Activated naive CD4-positive, alpha-beta T cell treated with anti-CD3 and anti-CD28 coated beads, Interleukin-2, amount 50 U/mL, for 72 hours (primary cell): ENCODE results near the gene ELN. TPM values are rescaled to one million over a fixed set of nuclear protein-coding genes. Genes with fewer than 3 reads are reported as not detected.
"Not testable (repeated sequence)": the region's sequence is repeated elsewhere in the genome, so short reads cannot be mapped to it uniquely, and the experiment has no call there.

Experiments
- ATAC-seq, 2 donors: fragments of 150-1000 bp; cut with Tn5 transposase; 2 replicates each; pipeline ENCODE4 v1.10.0; 2021; ENCODE audit warnings: mild to moderate bottlenecking in 2 of 2, moderate library complexity in 2 of 2
- DNase-seq, 2 donors: peaks; one replicate each; pipeline ENCODE4 v3.0.0; 2021 to 2022; ENCODE audit warnings: low spot score in 2 of 2
- H3K27ac Mint-ChIP-seq, 2 donors: one replicate each; pipeline ENCODE4 v1.8.0; 2022; ENCODE audit warnings: mild to moderate bottlenecking in 2 of 2, mixed read lengths in 2 of 2
- H3K36me3 Mint-ChIP-seq, 2 donors: one replicate each; pipeline ENCODE4 v1.8.0; 2022; ENCODE audit warnings: mixed read lengths in 2 of 2
- H3K9me3 Mint-ChIP-seq, 2 donors: one replicate each; pipeline ENCODE4 v1.8.0; 2022; ENCODE audit warnings: mixed read lengths in 2 of 2
- total RNA-seq, 2 donors: library from RNA; stranded (reverse); gene quantifications; one replicate each; pipeline ENCODE4 v1.2.3, GENCODE V29; 2022

The ELN gene
- total RNA-seq = not detected

DNA sequence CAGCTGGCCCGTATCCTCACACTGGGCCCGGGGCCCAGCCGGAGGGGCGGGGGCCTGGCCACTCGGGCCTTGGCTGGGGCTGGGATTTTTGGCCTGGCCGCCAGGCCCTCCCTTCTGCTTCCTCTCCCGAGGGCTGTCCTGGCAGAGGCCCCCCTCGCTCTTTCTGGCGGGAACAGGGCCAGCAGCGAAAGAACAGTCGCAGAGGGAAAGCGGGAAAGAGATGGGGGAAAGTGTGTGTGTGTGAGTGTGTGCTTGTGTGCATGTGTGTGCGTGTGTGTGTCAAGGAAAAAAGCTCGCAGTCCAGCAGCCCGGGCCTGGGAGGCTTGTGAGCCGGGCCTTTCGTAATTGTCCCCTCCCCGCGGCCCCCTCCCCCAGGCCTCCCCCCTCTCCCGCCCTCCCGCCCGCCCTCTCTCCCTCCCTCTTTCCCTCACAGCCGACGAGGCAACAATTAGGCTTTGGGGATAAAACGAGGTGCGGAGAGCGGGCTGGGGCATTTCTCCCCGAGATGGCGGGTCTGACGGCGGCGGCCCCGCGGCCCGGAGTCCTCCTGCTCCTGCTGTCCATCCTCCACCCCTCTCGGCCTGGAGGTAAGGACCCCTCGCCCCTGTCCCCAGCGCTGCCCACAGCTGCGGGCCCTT is at the start of gene ELN:
Gene ELN, plus strand, starts transcription at position 491 of the 638 bp plus-strand sequence. Its CDS starts 15 bp downstream, at position 506.
- Mint-ChIP-seq H3K36me3 (no peaks in the 10 kb centered on the region), H3K27ac (no peak within 1 kb of the TSS), H3K9me3 (no peaks in the 10 kb centered on the region)
- no peak for ATAC-seq
- DNase-seq = no peak

DNA sequence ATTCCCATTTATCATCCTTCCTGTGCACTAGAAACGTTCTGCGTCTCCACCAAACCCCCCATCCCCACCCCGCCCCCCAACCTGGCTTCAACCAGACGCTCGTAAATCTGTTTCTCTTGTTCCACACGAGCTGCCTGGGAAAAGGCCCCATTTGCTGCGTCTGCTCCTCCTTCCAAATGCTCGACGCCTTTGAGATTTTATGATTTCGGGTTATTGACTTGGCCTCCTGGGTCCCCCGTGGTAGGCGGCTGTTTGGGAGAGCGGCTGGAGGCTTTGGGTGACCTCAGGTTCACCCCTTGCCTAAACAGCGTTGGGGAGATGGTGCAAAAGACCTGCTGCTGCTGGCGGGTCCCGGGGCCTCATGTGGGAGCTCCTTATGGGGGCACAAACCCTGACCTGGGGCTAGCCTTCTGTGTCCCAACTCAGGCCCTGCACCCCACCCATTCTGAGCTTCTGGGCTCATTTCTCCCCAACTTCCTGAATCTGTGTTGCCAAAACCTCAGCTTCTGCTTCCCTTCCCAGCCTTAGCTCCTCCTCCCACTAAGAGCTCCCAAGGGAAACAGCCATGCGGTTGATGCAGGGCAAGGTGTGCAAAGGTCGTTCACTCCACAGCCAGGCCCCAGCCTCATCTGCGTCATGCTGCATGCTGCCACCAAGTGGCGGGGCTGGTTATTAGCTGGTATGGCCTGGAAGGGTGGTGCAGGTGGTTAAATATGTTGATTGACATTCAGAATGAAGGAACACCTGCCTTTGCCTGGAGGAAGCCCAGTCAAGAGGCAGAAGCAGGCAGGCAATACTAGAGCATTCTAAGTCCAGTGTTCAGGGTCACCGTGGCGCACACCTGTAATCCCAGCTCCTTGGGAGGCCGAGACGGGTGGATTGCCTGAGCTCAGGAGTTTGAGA is 49.1 kb upstream of the ELN start:
- Mint-ChIP-seq H3K27ac (no peak overlapping the region), H3K36me3 (no peaks in the 10 kb centered on the region), H3K9me3 (no peaks in the 10 kb centered on the region)
- ATAC-seq (no peak), DNase-seq (peak in 1 of 2 donors; percentile 17)

DNA sequence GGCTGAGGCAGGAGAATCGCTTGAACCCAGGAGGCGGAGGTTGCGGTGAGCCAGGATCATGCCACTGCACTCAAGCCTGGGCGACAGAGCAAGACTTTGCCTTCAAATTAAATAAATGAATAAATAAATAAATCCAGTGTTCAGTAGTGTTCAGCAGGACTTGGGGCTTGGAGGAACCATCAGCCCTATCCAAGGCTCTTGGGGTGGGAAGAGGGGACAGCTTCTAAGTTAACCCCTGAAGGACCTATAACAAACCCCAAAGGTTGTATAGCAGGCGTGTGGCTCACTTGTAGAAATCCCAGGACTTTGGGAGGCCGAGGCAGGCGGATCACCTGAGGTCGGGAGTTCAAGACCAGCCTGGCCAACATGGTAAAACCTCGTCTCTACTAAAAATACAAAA is 48.3 kb upstream of the ELN start:
- not testable (repeated sequence) for H3K36me3 Mint-ChIP-seq, ATAC-seq, H3K27ac Mint-ChIP-seq, DNase-seq, H3K9me3 Mint-ChIP-seq

DNA sequence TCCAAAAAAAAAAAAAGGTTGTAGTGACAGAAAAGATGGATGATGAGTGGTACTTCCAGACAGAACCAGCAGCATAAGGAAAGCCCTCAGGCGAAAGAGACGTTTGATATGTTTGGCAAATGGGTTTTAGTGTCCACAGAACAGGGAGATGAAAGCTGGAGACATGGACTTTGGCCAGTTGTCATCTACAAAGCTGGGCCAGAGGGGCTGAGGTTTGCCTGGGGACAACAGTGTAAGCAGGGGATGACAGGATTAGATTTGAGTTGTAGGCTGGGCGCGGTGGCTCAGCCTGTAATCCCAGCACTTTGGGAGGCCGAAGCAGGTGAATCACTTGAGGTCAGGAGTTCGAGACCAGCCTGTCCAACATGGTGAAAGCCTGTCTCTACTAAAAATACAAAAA is 47.8 kb upstream of the ELN start:
- ATAC-seq (no peak), DNase-seq (no peak)
- Mint-ChIP-seq H3K36me3 (no peaks in the 10 kb centered on the region), H3K27ac (no peak overlapping the region), H3K9me3 (no peaks in the 10 kb centered on the region)

DNA sequence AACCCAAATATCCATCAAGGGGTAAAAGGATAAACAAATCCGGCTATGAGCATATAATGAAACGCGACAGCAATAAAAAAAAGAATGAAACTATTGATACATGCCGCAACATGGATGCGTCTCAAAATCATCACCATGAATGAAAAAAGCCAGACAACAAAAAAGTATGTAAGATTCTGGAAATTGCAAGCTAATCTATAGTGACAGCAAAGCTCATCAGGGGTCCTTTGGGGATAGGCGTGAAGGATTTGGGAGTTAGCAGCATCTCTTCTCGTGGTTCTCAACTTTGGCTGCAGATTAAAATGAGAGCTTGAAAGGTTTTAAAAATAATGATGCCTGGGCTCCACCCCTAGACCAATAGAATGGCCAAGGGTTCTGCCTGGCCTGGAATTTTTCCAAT is 46.0 kb upstream of the ELN start:
- Mint-ChIP-seq H3K9me3 (no peaks in the 10 kb centered on the region), H3K27ac (no peak overlapping the region), H3K36me3 (no peaks in the 10 kb centered on the region)
- ATAC-seq (no peak), DNase-seq (no peak)

DNA sequence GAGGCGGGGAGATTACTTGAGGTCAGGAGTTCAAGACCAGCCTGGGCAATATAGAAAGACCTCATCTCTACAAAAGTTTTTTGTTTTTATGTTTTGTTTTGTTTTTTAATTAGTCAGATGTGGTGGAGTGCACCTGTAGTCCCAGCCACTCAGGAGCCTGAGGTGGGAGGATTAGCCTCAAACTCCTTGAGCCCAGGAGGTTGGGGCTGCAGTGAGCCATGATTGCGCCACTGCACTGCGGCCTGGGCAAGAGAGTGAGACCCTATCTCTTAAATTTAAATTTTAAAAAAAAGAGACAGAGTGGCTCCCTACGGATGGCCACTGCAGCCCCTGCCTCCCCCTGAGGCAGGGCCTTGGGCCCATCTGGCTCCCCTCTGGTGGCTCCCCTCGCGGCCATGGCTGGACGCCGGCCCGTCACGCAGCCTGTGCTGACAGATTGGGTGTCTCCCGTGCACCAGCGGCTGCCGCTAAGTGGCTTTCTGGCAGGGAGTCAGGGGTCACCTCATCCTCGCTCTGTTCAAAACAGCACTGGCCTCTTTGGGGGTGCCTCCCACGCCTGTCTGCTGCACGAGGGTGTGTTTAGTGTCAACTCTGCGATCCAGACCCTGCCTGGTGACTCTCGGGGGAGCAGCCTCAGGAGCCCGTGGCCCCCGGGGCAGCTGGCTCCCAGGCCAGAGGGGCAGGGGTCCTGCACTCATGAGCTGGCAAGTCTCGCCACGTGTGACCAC is 44.4 kb upstream of the ELN start:
- no peaks in the 10 kb centered on the region for H3K9me3 Mint-ChIP-seq
- DNase-seq (no peak), ATAC-seq (no peak)
- H3K36me3 Mint-ChIP-seq = no peaks in the 10 kb centered on the region
- no peak overlapping the region for H3K27ac Mint-ChIP-seq

DNA sequence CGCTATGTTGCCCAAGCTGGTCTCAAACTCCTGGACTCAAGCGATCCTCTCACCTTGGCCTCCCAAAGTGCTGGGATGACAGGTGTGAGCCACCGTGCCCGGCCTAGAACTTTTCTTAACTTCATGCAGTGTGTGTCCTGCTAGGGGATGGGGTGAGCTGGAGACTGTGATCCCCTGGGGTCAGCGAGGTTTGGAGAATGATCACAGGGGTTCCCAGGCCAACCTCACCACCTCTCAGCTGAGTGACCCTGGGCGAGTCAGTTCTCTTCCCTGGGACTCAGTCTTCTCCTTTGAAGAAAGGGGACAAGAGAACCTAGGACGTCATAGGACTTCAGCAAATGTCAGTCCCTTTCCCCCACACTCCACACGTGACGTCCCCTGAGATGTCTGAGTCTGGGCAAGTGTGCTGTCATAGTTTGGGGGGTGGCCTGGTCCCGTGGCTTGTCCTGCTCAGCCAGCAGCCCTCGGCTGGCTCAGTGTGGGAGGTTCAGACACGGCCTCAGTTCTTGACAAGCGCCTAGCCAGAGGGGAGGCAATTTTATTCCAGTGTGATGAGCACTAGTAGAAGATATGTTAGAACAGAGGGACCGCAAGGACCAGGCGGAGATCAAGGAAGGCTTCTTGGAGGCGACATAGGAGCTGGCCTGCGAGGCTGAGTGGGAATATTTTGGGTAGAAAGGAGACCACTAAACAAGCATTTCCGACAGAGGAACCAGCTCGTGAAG is 43.3 kb upstream of the ELN start:
- no peak for ATAC-seq
- DNase-seq = no peak
- no peak overlapping the region for H3K27ac Mint-ChIP-seq
- no peaks in the 10 kb centered on the region for H3K36me3 Mint-ChIP-seq
- H3K9me3 Mint-ChIP-seq = no peaks in the 10 kb centered on the region

DNA sequence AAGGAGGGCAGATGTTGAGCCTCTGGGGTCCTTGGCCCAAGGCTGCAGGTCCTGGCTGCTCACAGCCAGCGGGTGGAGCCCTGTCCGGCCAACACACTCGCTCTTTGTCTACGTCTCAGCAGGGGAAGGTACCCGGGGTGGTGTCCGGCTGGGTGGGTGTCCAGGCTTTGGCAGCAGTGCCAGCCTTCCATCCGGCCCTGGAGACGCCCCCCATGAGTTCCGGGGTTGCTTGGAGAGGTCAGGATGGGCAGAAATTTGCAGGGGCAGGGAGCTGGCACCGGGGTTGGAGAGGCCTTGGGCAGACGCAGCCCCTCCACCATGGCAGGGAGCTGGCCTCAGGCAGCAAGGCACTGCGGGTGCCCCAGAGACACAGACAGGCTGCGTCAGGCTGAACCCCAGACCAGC is 42.2 kb upstream of the ELN start:
- DNase-seq (no peak), ATAC-seq (no peak)
- Mint-ChIP-seq H3K36me3 (no peaks in the 10 kb centered on the region), H3K27ac (no peak overlapping the region), H3K9me3 (no peaks in the 10 kb centered on the region)

DNA sequence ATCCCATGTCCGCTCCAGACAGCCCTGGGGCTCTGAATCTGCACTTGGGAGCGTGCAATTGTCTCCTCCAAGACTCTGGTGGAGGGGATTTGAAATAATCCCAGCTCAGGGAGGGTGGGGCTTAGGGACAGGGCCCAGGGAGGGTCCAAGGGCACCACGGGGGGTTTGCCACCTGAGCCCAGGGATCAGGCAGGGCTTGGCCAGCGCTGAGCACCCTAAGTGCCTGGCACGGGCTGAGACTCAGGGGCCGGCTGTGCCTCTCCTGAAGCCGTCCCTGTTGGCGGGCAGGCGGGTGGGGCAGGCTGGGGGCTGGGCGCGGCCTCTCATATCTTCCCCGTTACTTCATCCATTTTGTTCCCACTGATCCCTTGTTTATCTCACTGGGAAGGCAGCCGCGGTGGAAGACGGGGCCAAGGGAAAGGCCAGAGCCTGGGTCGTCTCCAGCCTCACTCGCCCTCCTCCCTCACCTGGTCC is 41.8 kb upstream of the ELN start:
- H3K9me3 Mint-ChIP-seq = no peaks in the 10 kb centered on the region
- ATAC-seq (no peak), DNase-seq (no peak)
- no peak overlapping the region for H3K27ac Mint-ChIP-seq
- H3K36me3 Mint-ChIP-seq = no peaks in the 10 kb centered on the region

DNA sequence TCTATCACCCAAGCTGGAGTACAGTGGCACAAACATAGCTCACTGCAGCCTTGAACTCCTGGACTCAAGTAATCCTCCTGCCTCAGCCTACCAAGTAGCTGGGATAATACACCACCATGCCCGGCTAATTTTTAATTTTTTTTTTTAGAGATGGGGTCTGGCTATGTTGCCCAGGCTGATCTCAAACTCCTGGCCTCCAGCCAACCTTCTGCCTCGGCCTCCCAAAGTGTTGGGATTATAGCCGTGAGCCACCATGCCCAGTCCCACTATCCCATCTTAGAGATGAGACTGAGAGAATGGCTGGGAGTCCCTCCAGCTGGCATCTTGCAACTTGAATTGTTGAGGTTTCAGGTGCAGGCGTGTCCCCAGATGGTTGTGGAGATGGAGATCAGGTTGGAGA is 40.7 kb upstream of the ELN start:
- no peaks in the 10 kb centered on the region for H3K36me3 Mint-ChIP-seq
- no peak for DNase-seq
- no peak overlapping the region for H3K27ac Mint-ChIP-seq
- H3K9me3 Mint-ChIP-seq = no peaks in the 10 kb centered on the region
- no peak for ATAC-seq

DNA sequence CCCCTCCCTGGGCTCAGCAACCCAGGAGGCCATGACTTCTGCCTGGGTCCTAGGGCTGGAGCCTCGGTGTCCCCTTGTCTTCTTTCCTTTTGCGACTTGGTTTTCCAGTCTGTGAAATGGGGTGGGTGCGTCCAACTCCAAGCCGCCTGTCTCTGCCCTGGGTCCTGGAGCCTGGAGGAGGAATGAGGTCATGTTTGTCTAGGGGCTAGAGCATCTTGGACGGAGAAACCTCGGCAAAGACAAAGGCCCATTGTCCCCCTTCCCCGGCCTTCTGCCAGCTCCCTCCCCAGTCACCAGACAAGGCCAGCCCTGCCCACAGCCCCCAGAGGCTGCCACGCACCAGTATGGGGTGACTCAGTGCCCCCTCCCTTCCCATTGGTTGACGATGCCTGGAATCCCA is 39.8 kb upstream of the ELN start:
- ATAC-seq (no peak), DNase-seq (no peak)
- H3K27ac Mint-ChIP-seq = no peak overlapping the region
- no peaks in the 10 kb centered on the region for H3K36me3 Mint-ChIP-seq
- H3K9me3 Mint-ChIP-seq = no peaks in the 10 kb centered on the region

DNA sequence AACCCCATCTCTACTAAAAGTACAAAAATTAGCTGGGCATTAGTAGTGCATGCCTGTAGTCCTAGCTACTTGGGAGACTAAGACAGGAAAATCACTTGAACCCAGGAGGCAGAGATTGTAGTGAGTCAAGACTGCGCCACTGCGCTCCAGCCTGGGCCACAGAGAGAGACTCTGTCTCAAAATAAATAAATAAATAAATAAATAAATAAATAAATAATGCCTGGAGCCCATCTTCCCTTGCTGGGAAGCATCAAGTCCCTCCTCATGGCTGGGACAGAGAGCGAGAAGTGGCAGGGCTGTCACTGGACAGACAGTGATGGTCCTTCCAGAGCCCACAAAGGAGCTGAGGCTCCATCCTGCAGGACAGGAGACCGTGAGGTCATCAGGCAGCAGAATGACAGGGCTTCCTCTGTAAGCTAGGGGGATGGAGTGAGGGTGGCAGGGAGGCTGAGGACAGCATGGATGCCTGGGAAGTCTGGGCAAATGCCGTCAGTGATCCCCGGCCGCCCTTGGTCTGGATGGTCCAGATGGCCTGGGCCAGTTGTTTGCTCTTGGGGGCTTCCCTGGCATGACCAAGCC is 36.4 kb upstream of the ELN start:
- H3K27ac Mint-ChIP-seq = no peak overlapping the region
- H3K9me3 Mint-ChIP-seq = peaks cover 8 to 16% of the 10 kb centered on the region in 2 donors
- ATAC-seq (no peak), DNase-seq (no peak)
- H3K36me3 Mint-ChIP-seq = peaks cover 0 to 14% of the 10 kb centered on the region in 2 donors

DNA sequence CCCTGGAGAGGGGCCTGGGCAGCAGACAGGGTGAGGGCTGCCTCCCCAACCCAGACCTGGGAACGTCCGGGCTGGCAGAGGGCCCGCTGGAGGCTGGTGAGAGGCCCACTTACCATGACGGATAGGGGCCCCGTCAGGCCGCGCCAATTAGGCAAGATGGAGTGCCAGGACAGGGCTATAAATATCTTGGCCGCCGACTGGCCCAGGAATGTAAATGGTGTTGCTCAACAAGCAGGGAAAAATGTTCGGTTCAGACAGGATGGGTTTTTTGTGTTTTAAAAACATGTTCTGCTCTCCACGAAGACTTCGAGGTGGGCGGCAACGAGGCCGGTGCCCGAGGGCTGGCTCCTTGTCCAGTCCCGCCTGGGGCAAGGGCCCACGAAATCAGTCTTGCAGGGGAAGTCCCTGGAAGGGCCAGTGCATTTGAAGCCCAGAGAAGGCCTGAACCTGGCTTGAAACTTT is 35.8 kb upstream of the ELN start:
- Mint-ChIP-seq H3K36me3 (peaks cover 0 to 14% of the 10 kb centered on the region in 2 donors), H3K27ac (no peak overlapping the region), H3K9me3 (peaks cover 8 to 16% of the 10 kb centered on the region in 2 donors)
- ATAC-seq (no peak), DNase-seq (no peak)

DNA sequence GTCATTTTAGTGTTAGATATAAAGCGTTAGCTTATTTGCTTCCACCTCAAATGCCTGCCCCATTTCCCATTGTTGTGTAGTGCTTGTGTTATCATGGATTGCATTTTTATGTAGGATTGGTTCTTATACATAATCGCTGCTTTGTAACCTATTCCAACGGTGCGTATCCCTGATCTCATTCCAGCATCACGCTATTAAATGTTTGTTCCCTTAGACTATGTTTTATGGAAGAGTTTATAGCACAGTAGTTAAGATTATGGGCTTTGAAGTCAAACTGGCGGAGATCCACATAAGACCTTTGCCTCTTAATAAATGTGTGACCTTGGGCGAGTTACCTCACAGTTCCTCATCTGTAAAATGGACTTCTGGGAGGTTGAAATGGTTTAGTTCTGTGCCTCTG is 34.0 kb upstream of the ELN start:
- Mint-ChIP-seq H3K9me3 (peaks cover 8 to 16% of the 10 kb centered on the region in 2 donors), H3K36me3 (peaks cover 0 to 14% of the 10 kb centered on the region in 2 donors), H3K27ac (no peak overlapping the region)
- DNase-seq (no peak), ATAC-seq (no peak)

DNA sequence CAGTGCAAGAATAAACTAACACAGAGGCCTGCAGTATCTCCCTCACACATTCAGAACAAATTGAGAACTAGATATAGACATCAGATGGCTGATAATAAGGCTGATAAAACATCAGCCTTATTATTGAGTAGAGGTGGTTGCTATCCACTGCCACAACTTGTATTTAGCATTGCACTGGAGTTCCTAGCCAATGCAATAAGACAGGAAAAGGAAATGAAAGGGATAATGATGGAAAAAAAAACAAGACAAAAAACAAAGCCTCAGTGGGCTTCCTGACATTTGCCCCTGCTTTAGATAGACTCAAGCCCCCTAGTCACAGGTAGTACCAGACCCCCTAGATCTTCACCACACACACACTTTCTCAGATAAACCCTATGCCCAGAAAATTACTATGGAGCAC is 33.2 kb upstream of the ELN start:
- DNase-seq = no peak
- H3K36me3 Mint-ChIP-seq = peaks cover 0 to 14% of the 10 kb centered on the region in 2 donors
- H3K27ac Mint-ChIP-seq = no peak overlapping the region
- no peak for ATAC-seq
- H3K9me3 Mint-ChIP-seq = peaks cover 8 to 16% of the 10 kb centered on the region in 2 donors

DNA sequence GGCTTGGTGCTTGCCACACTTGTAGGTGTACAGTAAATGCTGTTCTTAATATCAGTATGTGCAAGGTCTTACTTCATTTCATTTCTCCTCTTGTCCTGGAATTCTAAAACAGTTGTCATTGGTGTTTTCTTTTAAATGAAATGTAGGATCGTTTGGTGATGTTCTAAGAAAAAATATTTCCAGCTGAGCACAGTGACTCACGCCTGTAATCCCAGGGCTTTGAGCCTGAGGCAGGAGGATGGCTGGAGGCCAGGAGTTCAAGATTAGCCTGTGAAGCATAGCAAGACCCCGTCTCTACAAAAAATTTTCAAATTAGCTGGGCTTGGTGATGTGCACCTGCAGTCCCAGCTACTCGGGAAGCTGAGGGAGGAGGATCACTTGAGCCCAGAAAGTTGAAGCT is 32.6 kb upstream of the ELN start:
- DNase-seq = no peak
- Mint-ChIP-seq H3K36me3 (peaks cover 0 to 14% of the 10 kb centered on the region in 2 donors), H3K9me3 (peaks cover 8 to 16% of the 10 kb centered on the region in 2 donors), H3K27ac (no peak overlapping the region)
- no peak for ATAC-seq
